Activated naive CD4-positive, alpha-beta T cell treated with anti-CD3 and anti-CD28 coated beads, Interleukin-2, amount 50 U/mL, for 24 hours (primary cell): ENCODE results near the gene CMPK1.

Source experiments
- H3K27ac Mint-ChIP-seq: one replicate; pipeline ENCODE4 v1.8.0; 2021; ENCODE audit warnings: mild to moderate bottlenecking, mixed read lengths
- H3K27me3 Mint-ChIP-seq: one replicate; pipeline ENCODE4 v1.8.0; 2021; ENCODE audit warnings: mixed read lengths
- H3K36me3 Mint-ChIP-seq: one replicate; pipeline ENCODE4 v1.8.0; 2021; ENCODE audit warnings: mixed read lengths
- H3K4me1 Mint-ChIP-seq: one replicate; pipeline ENCODE4 v1.8.0; 2021; ENCODE audit warnings: mixed read lengths
- H3K4me3 Mint-ChIP-seq: one replicate; pipeline ENCODE4 v1.8.0; 2021; ENCODE audit warnings: mild to moderate bottlenecking, mixed read lengths
- H3K9me3 Mint-ChIP-seq: one replicate; pipeline ENCODE4 v1.8.0; 2021; ENCODE audit warnings: mixed read lengths

The CMPK1 gene

GRCh38 chr1:47401761-47402160 lies 68.2 kb downstream of the CMPK1 start:
- no peak overlapping the region for H3K27ac Mint-ChIP-seq
- no peaks in the 10 kb centered on the region for H3K9me3 Mint-ChIP-seq
- H3K27me3 Mint-ChIP-seq: peaks cover 14% of the 10 kb centered on the region
- H3K4me1 Mint-ChIP-seq: no peaks in the 10 kb centered on the region
- no peaks in the 10 kb centered on the region for H3K36me3 Mint-ChIP-seq
- no peak overlapping the region for H3K4me3 Mint-ChIP-seq

- Mint-ChIP-seq H3K36me3 (no peaks in the 10 kb centered on the region), H3K4me1 (no peaks in the 10 kb centered on the region), H3K4me3 (no peak overlapping the region), H3K27ac (no peak overlapping the region), H3K27me3 (peaks cover 10% of the 10 kb centered on the region), H3K9me3 (no peaks in the 10 kb centered on the region)
Observed at GRCh38 chr1:47402591-47402990, 69.0 kb downstream of the CMPK1 start.

- no peak overlapping the region for H3K4me3 Mint-ChIP-seq
- no peaks in the 10 kb centered on the region for H3K36me3 Mint-ChIP-seq
- H3K9me3 Mint-ChIP-seq: no peaks in the 10 kb centered on the region
- no peaks in the 10 kb centered on the region for H3K4me1 Mint-ChIP-seq
- H3K27ac Mint-ChIP-seq: no peak overlapping the region
- peaks cover 10% of the 10 kb centered on the region for H3K27me3 Mint-ChIP-seq
Observed at GRCh38 chr1:47403321-47403910, 69.8 kb downstream of the CMPK1 start.

- Mint-ChIP-seq H3K27me3 (peaks cover 9% of the 10 kb centered on the region), H3K4me1 (no peaks in the 10 kb centered on the region), H3K4me3 (no peak overlapping the region), H3K36me3 (no peaks in the 10 kb centered on the region), H3K27ac (no peak overlapping the region), H3K9me3 (no peaks in the 10 kb centered on the region)
Observed at GRCh38 chr1:47405697-47406096, 72.1 kb downstream of the CMPK1 start.

GRCh38 chr1:47406966-47407365 lies 73.4 kb downstream of the CMPK1 start:
- Mint-ChIP-seq H3K36me3 (no peaks in the 10 kb centered on the region), H3K9me3 (no peaks in the 10 kb centered on the region), H3K27ac (no peak overlapping the region), H3K27me3 (peaks cover 4% of the 10 kb centered on the region), H3K4me1 (no peaks in the 10 kb centered on the region), H3K4me3 (no peak overlapping the region)

- Mint-ChIP-seq H3K4me1 (no peaks in the 10 kb centered on the region), H3K36me3 (no peaks in the 10 kb centered on the region), H3K27ac (no peak overlapping the region), H3K9me3 (no peaks in the 10 kb centered on the region), H3K4me3 (no peak overlapping the region), H3K27me3 (peaks cover 4% of the 10 kb centered on the region)
Observed at GRCh38 chr1:47407481-47407880, 73.9 kb downstream of the CMPK1 start.

GRCh38 chr1:47409311-47410067 lies 75.9 kb downstream of the CMPK1 start:
- Mint-ChIP-seq H3K36me3 (no peaks in the 10 kb centered on the region), H3K27me3 (peaks cover 8% of the 10 kb centered on the region), H3K27ac (no peak overlapping the region), H3K4me3 (no peak overlapping the region), H3K4me1 (no peaks in the 10 kb centered on the region), H3K9me3 (no peaks in the 10 kb centered on the region)

- Mint-ChIP-seq H3K4me3 (no peak overlapping the region), H3K4me1 (no peaks in the 10 kb centered on the region), H3K27me3 (peaks cover 9% of the 10 kb centered on the region), H3K36me3 (no peaks in the 10 kb centered on the region), H3K9me3 (no peaks in the 10 kb centered on the region), H3K27ac (no peak overlapping the region)
Observed at GRCh38 chr1:47410068-47410455, 76.5 kb downstream of the CMPK1 start.

- H3K27ac Mint-ChIP-seq: no peak overlapping the region
- peaks cover 14% of the 10 kb centered on the region for H3K27me3 Mint-ChIP-seq
- H3K9me3 Mint-ChIP-seq: no peaks in the 10 kb centered on the region
- no peak overlapping the region for H3K4me3 Mint-ChIP-seq
- H3K4me1 Mint-ChIP-seq: no peaks in the 10 kb centered on the region
- H3K36me3 Mint-ChIP-seq: no peaks in the 10 kb centered on the region
Observed at GRCh38 chr1:47411436-47411835, 77.8 kb downstream of the CMPK1 start.

GRCh38 chr1:47412437-47412836 lies 78.8 kb downstream of the CMPK1 start:
- no peak overlapping the region for H3K4me3 Mint-ChIP-seq
- no peaks in the 10 kb centered on the region for H3K4me1 Mint-ChIP-seq
- no peaks in the 10 kb centered on the region for H3K9me3 Mint-ChIP-seq
- peaks cover 18% of the 10 kb centered on the region for H3K27me3 Mint-ChIP-seq
- H3K27ac Mint-ChIP-seq: no peak overlapping the region
- H3K36me3 Mint-ChIP-seq: no peaks in the 10 kb centered on the region

GRCh38 chr1:47415728-47416318 lies 82.2 kb downstream of the CMPK1 start, which contains the start of gene FOXE3:
Gene FOXE3, plus strand, starts transcription at chr1:47416285. Its CDS starts 31 bp downstream, at chr1:47416316.
- H3K4me3 Mint-ChIP-seq: peak within 1 kb of the TSS; percentile 54
- H3K36me3 Mint-ChIP-seq: no peaks in the 10 kb centered on the region
- no peak within 1 kb of the TSS for H3K27ac Mint-ChIP-seq
- no peaks in the 10 kb centered on the region for H3K4me1 Mint-ChIP-seq
- H3K27me3 Mint-ChIP-seq: peaks cover 33% of the 10 kb centered on the region
- no peaks in the 10 kb centered on the region for H3K9me3 Mint-ChIP-seq

- no peak overlapping the region for H3K27ac Mint-ChIP-seq
- peaks cover 36% of the 10 kb centered on the region for H3K27me3 Mint-ChIP-seq
- peak overlapping the region; percentile 54 for H3K4me3 Mint-ChIP-seq
- H3K36me3 Mint-ChIP-seq: no peaks in the 10 kb centered on the region
- H3K9me3 Mint-ChIP-seq: no peaks in the 10 kb centered on the region
- no peaks in the 10 kb centered on the region for H3K4me1 Mint-ChIP-seq
Observed at GRCh38 chr1:47416319-47417169, 83.0 kb downstream of the CMPK1 start.

GRCh38 chr1:47417170-47418044 lies 83.8 kb downstream of the CMPK1 start:
- peaks cover 36% of the 10 kb centered on the region for H3K27me3 Mint-ChIP-seq
- H3K4me3 Mint-ChIP-seq: peak overlapping the region; percentile 2
- no peak overlapping the region for H3K27ac Mint-ChIP-seq
- H3K36me3 Mint-ChIP-seq: no peaks in the 10 kb centered on the region
- H3K9me3 Mint-ChIP-seq: no peaks in the 10 kb centered on the region
- no peaks in the 10 kb centered on the region for H3K4me1 Mint-ChIP-seq

GRCh38 chr1:47418122-47418521 lies 84.5 kb downstream of the CMPK1 start:
- Mint-ChIP-seq H3K36me3 (no peaks in the 10 kb centered on the region), H3K27ac (no peak overlapping the region), H3K4me3 (no peak overlapping the region), H3K9me3 (no peaks in the 10 kb centered on the region), H3K4me1 (no peaks in the 10 kb centered on the region), H3K27me3 (peaks cover 36% of the 10 kb centered on the region)
